ENCODE results near the gene ETFDH.
A peak's percentile ranks its signal among the peaks of the same experiment; 100 is the strongest.
"Not testable (repeated sequence)": the region's sequence is repeated elsewhere in the genome, so short reads cannot be mapped to it uniquely, and the experiment has no call there.

The ETFDH gene

DNA sequence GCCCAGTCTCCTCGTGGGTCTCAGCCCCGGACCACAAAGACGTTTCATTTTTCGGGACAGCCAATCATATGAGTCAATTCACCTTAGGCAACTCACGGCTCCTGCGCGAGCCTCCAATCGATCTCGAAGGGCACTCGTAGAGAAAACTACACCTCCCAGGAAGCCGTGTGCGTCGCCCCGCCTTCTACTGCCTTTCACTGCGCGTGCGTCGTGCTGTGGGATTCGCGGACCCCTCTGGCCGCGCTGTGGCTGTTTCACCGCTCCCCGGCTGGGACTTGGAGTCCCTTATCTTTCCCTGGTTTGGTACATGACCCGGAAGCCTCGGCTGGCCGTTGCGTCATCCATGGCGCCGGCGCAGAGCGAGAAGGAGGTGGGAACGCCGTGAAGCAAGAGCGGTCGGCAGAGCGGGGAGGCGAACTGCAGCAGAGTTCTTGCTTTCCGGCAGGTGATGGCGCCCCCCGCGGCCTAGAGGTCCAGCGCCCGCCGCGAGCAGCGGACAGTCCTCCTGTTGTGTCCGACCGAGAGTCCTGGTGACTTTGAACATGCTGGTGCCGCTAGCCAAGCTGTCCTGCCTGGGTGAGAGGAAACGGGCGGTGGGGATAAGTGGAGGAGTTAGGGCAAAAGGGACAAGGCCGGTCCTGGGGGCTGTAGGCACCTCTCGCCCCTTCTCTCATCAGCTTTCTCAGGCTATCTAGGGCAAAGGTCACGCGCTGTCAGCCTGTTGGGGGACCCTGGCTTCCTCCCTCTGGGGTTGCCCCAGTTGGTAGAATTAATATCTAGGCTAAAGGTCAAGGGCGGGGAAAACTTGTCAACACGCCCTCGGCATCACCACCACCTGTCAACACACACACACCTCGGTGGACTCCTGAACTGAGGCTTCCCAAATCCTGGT, at the start of gene ETFDH:
Gene ETFDH (plus strand): TSS at position 382 of the 892 bp plus-strand sequence. CDS start 161 bp downstream, at position 543.
- peak; percentile 88 for DNase-seq (ENCODE audit: low read depth)

DNA sequence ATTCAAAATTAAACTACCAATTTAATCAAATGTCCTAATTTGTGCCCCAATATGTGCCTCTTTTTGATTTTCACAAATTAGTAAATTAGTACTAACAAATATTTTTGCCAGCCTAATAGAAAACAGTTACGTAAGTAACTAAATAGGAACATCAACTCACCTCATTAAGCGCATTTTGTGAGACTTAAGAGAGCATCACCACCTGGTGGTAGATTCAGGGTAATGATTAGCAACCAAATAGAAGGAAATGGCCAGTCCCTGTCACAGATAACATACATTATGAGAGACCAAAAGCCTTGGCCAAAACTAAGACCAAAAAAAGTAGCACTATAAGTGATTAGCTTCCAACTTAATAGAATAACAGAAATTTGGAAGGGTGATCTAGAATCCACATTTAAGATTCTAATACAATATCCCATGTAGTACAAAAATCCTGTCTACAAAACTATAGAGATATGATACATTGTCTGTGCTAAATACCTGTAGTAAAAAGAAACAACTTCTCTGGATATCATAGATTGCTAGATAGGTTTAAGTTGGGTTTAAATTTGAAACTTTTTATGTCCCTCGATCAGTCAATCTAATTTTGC, 47.1 kb upstream of the ETFDH start:
- no peak for DNase-seq (ENCODE audit: low read depth)

DNA sequence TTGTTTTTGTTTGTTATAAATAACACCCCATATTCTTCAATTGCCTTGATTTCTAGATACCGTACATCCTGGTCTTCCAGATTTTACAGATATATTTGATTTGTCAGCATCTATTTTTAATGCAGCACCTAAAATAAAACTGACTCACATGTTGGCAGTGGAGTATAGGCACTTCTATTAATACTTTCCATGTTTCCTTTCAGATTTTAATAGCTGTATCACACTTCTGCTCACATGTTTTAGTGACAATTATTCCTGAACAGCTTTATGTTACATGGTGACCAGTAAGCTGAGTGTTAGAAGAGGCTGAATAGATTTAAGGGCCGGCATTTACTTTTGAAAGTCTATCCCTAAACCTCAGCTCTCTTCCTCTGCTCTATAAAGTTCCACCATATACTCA, 46.6 kb upstream of the ETFDH start:
- DNase-seq (ENCODE audit: low read depth): no peak

DNA sequence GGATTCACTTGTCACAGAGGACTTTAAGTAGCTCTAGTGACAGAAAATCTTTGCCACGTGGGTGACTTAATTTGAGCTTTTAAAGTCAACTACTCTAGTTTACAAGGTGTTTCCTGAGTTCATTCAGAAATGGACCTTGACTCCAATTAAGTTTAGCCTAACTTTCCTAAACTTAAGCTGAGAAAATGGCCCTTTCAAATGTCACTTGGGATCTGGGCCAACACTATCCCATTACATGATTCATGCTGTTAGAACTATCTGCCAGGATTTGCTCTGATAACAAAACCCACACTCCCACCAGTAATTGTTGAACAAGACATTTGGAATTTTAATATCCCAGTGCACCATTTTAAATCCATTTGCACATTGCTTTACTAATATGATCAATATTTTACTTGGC, 41.2 kb upstream of the ETFDH start:
- DNase-seq (ENCODE audit: low read depth): no peak

DNA sequence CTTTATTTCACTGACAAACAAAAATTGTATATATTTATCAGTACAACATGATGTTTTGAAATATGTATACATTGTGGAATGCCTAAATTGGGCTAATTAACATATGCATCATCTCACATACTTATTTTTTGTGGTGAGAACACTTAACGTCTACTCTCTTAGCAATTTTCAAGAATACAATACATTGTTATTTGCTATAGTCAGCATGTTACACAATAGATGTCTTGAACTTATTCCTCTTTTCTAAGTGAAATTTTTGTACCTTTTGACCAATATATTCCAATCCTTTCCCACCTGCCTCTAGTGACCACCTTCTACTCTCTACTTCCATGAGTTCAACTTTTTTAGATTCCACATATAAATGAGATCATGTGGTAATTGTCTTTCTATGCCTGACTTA, 35.5 kb upstream of the ETFDH start:
- DNase-seq (ENCODE audit: low read depth): no peak

DNA sequence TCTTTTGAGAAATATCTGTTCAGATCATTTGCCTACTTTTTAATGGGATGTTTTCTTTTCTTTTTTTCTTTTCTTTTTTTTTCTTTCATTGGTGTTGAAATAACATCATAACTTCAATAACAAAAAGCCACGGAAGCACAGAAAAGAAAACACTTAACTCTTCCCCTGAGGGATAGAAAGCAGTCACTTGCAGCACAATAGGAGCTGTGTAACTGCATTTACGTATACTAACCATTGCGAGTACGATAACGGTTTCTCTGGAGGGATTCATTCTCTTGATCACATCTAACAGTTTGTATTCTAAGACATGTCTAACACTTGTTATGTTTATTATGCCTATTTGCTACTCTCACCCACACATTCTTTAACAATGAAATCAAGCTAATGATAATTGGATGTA, 27.7 kb upstream of the ETFDH start:
- no peak for DNase-seq (ENCODE audit: low read depth)

DNA sequence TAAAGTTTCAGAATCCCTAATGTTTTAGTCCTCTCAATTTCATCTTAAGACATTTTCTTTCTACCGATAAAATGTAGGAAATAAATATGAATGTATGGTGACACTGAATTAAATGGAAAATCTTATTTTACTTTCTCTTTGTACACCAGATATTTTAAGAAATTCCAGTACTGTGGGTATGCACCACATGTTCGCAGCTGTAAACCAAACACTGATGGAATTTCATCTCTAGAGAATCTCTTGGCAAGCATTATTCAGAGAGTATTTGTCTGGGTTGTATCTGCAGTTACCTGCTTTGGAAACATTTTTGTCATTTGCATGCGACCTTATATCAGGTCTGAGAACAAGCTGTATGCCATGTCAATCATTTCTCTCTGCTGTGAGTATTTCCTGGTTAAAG, 27.3 kb upstream of the ETFDH start:
- DNase-seq (ENCODE audit: low read depth): no peak

DNA sequence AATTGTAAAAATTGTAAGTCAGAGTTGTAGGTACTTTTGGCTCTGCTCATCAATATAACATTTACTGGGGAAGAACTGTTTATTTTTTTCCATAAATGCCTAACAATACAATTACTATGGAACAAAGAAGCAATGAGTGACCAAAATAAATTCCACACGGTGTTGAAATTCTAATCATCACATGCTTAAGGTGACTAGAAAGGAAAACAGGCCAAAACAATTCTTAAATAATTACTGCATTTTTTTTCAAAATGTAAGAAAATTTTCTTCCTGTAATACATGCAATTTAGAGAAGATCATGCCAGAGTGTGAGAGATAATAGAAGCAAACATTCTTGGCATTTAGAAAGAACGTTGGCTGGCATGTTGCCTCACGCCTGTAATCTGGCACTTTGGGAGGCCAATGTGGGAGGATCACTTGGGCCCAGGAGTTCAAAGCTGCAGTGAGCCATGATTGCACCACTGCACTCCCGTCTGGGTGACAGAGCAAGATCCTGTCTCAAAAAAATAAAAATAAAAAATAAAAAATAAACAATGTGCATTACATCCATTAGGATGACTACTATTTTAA, 22.9 kb upstream of the ETFDH start:
- DNase-seq (ENCODE audit: low read depth): no peak

DNA sequence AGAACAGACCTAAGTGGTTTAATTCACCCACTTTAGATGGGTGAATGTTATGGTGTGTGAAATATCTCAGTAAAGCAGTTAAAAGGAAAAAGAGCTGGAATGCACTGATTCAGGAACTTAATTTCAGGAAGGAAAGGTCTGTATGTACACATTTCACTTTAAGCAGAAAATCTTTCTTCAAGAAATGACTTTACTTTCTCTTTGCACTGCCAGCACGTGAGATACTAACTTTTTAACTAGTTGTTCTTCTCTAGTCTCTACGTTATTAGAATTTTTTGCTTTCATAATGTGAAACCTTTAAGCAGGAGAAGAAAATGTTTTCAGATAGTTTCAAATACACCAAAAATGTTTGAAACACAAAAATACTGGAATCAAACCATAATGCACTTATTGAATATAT, 19.2 kb upstream of the ETFDH start:
- DNase-seq (ENCODE audit: low read depth): no peak

DNA sequence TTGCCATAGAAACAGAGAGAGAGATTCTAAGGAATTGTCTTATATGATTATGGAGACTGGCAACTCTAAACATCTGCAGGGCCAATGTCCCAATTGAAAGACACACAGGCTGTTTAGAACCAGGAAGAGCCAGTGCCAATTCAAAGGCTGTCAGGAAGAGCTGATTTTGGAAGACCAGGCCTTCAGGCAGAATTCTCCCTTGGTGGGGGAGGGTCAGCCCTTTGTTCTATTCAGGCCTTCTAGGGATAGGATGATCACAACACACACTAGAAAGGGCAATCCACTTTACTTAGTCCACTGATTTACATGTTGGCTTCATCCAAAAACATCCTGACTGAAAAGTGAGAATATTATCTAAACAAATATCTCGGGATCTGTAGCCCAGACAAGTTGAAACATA, 15.7 kb upstream of the ETFDH start:
- DNase-seq (ENCODE audit: low read depth): no peak

DNA sequence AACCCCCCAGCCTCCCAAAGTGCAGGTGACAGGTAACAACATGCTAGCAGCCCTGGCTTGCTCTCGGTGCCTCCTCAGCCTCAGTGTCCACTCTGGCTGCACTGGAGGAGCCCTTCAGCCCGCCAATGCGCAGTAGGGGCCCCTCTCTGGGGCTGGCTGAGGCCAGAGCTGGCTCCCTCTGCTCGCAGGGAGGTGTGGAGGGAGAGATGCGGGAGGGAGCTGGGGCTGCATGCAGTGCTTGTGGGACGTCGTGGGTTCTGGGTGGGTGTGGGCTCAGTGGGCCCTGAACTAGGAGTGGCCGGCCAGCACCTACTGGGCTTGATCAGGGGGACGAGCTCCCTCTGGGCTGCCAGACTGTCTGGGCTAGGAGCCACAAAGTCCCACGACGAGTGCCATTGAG, 14.8 kb upstream of the ETFDH start:
- no peak for DNase-seq (ENCODE audit: low read depth)

DNA sequence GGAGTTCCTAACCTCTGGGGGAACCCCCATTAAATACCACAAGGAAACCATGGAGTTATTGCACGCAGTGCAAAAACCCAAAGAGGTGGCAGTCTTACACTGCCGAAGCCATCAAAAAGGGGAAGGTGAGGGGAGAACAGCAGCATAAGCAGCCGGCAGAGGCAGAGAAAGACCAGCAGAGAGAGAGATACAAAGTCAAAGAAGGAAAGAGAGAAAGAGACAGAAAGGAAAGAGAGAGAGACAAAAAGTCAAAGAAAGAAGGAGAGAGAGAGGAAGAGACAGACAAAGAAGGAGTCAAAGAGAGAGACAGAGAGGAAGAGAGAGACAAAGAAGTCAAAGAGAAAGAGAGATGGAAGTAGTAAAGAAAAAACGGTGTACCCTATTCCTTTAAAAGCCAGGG, 8.8 kb upstream of the ETFDH start:
- not testable (repeated sequence) for DNase-seq (ENCODE audit: low read depth)

DNA sequence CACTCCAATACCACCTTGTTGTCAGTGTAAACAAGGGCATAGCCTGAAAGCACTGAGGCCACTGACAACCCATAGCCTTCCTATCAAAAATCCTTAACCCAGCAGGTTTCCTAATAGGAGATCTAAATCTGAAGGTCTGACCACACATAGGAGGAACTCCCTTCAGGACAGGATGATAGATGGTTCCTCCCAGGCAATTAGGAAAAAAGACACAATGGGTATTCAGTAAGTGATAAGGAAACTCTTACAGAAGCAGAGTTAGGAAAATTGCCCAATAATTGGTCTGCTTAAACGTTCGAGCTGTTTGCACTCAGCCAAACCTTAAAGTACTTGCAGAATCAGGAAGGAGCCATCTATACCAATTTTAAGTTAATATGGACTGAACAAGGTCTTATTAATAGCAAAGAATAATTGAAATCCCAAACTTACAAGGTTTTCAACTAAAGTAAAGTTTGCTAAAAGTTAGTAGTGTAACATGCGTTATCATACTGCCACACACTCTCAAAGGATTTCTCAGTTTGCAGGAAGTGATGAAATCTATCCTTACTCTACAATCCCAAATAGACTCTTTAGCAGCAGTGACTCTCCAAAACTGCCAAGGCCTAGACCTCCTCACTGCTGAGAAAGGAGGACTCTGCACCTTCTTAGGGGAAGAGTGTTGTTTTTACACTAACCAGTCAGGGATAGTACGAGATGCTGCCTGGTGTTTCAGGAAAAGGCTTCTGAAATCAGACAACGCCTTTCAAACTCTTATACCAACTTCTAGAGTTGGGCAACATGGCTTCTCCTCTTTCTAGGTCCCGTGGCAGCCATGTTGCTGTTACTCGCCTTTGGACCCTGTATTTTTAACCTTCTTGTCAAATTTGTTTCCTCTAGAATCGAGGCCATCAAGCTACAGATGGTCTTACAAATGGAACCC, 8.1 kb upstream of the ETFDH start:
- DNase-seq (ENCODE audit: low read depth): not testable (repeated sequence)

DNA sequence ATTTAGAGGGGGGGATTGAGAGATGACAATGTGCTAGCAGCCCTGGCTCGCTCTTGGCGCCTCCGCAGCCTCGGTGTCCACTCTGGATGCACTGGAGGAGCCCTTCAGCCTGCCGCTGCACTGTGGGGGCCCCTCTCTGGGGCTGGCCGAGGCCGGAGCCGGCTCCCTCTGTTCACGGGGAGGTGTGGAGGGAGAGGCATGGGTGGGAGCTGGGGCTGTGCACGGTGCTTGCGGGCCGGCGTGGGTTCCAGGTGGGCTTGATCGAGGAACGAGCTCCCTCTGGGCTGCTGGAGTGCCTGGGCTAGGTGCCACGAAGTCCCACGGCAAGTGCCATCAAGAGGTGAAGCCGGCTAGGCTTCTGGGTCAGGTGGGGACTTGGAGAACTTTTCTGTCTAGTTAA, 7.3 kb upstream of the ETFDH start:
- DNase-seq (ENCODE audit: low read depth): no peak

DNA sequence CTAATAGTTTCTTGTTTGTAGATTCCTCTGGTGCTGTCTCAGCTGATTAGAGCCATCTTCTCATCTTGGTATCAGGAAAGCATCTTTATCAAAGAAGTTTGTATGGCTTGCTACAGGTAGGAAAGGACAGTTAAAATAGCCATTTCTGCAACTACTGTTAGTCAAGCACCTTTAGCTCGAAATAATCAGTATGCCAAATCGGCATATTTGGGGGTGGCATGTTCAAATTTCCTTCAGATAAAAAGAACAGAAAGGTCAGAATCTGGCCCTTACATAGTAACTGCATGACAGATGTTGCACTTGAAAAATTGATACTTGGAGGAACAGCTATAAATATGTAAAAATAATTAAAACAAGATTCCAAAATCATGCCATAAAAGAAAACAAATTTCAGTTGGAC, 5.2 kb upstream of the ETFDH start:
- no peak for DNase-seq (ENCODE audit: low read depth)

DNA sequence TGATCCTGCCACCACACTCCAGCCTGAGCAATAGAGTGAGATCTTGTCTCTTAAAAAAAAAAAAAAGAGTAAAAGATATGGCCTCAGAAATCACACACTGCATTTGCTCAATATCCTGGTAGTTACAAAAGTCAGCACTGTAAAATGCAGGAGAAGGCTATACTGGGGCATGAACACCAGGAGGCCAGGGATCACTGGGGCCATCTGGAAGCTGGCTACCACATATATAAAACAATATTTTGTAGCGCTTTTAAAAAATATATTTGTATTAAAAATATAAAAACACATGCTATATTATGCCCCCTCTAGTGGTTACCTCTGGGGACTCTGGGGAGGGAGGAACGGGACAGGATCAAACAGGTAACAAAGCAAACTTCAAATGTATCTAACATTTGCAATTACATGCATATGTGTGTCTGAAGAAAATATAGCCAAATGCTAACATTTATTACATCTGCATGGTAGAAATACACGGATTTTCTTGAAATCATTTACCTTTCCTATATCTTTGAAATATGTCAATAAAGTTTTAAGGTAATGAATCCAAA, 4.4 kb upstream of the ETFDH start:
- no peak for DNase-seq (ENCODE audit: low read depth)

DNA sequence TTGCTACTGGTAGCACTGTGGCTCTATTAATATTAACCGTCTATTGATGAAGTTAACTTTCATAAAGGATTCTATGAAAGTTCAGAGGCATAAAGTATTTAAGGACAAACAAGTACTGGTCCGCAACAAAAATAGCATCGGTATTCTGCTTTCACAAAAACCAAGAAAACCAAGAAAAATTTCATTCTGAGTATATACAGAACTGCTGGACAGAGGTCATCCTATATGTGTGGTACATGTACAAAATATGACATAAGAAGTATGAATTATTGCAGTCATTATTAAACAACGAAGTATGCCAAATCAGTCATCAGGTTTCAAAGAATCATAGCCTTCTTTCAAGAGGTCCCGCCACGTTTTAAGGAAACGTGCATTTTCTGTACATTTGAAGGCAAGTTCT, 2.8 kb upstream of the ETFDH start:
- no peak for DNase-seq (ENCODE audit: low read depth)

DNA sequence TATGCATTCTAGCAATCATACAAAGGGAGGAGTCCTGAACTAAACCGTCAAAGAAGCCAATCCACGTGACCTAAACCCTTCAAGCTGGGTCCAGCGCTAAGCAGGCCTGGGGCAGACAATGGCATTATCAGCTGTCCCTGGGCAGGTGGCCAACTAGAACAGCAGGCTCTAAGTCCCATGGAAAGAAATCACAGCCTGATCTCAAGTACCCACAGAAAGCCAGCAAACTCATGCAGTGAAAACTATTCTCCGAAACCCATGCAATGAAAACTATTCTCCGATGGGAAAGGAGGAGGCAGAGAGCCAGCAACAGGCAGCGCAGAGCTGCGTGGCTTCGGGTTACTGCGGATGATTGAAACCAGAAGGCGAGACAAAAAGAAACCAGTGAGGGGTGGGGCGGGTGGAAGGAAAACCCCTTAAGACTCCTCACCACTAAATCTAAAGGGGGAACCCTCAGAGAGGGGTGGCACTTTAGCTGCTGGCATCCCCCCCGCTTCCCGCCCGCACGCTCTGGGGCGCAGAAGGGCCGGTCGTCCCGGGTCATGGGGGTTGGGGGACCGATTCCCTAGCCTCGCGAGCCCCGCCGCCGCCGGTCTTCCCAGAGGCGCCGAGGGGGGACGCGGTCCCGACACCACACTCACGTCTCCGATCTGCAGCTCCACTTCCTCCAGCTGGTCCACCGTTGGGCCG, 976 bp upstream of the ETFDH start:
- peak; percentile 21 for DNase-seq (ENCODE audit: low read depth)

DNA sequence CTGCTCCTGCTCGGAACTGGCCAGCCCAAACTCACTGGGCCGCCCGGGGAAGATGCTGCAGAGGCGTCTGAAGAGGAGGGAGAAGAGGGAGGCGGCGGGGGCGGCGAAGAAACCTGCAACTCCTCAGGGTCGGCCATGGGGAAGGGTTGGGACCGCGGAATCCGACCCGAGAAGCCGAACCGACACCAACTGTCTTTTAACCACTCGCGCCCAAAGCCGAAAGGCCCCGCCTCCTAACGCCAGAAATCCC, 506 bp upstream of the ETFDH start, which contains the start of gene C4orf46:
Gene C4orf46 (minus strand): TSS at position 223 of the 250 bp plus-strand sequence. CDS start 86 bp downstream, at position 137.
- DNase-seq (ENCODE audit: low read depth): no peak

DNA sequence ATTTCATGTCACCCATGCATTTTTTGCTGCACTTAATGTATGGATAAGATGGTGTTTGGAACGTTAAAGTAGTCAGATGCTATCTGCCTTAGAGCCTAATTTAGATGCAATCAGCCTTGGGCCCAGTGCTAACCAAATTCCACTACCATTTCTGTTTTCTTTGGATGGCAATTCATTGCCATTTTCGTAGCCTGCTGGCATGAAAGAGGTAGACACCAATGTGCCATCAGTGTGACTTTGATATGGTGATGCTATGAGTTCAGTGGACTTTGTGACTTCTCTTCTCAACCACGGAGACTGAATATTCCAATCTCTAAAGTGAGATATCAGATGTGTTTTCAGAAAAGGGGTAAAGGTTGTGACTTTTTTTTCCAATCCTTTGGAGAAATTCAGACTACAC, 1.5 kb downstream of the ETFDH start:
- no peak for DNase-seq (ENCODE audit: low read depth)

DNA sequence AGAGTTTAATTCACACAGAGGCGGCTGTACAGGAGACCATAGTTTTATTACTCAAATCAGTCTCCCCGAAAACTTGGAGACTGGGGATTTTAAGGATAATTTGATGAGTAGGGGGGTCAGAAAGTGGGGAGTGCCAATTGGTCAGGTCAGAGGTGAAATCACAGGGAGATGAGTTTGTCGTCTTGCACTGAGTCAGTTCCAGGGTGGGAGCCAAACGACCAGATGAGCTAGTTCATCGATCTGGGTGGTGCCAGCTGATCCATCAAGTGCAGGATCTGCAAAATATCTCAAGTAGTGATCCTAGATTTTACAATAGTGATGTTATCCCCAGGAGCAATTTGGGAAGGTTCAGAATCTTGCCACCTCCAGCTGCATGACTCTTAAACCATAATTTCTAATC, 4.0 kb downstream of the ETFDH start:
- DNase-seq (ENCODE audit: low read depth): no peak

DNA sequence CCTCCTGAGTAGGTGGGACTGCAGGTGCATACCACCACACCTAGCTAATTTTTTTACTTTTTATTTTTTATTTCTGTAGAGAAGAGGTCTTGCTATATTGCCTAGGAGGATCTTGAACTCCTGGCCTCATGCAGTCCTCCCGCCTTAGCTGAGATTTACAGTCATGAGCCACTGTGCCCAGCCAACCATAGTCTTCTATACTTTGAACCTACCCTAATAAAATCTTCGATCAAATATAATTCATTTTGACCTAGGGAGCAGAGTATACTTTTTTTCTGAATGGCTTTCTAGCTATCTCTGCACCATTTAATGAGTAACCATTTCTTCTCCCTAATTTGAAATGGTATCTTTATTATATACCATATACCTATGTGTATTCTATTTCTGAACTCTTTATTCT, 6.7 kb downstream of the ETFDH start:
- DNase-seq (ENCODE audit: low read depth): no peak

Data from stimulated activated CD8-positive, alpha-beta memory T cell treated with anti-CD3 and anti-CD28 coated beads, Interleukin-15, amount 100 ng/mL, for 24 hours (primary cell).